Astrocyte of the cerebellum (primary cell): ENCODE measurements around the gene ASCC3.

Experiments used
- DNase-seq: peaks from one replicate; pipeline ENCODE4 v3.0.0-alpha.2; 2011; ENCODE audit warnings: low read depth
- H3K4me3 ChIP-seq: 2 replicates; pipeline ENCODE4 v1.5.1; 2011; ENCODE audit warnings: mild to moderate bottlenecking, low read depth, low read length, moderate library complexity
- CTCF ChIP-seq: IDR thresholded peaks from 2 replicates; pipeline ENCODE4 v1.5.1; 2012; ENCODE audit warnings: low read length, low read depth, moderate library complexity, mild to moderate bottlenecking; ENCODE audit errors: missing control alignments
- in situ Hi-C: cut with HindIII; loops from 2 replicates; pipeline ENCODE4 v1.10.0; 2017; ENCODE audit warnings: low sequenced_read_pairs

The ASCC3 gene

GRCh38 chr6:100701728-100702127 is 179.4 kb downstream of the ASCC3 start:
- in situ Hi-C loops: no loop called here
- H3K4me3 ChIP-seq: no peak overlapping the region
- no peak for DNase-seq
- TF ChIP-seq CTCF: no peak

- DNase-seq: no peak
- in situ Hi-C loops: no loop called here
- no peak for TF ChIP-seq CTCF
- H3K4me3 ChIP-seq: no peak overlapping the region
These were observed 181.1 kb downstream of the ASCC3 start for GRCh38 chr6:100700009-100700408.

- no peak overlapping the region for H3K4me3 ChIP-seq
- DNase-seq: no peak
- TF ChIP-seq CTCF: no peak
- in situ Hi-C loops: no loop called here
These were observed 185.7 kb downstream of the ASCC3 start for GRCh38 chr6:100695445-100695844.

GRCh38 chr6:100693249-100693927 is 187.7 kb downstream of the ASCC3 start:
- in situ Hi-C loops: no loop called here

GRCh38 chr6:100691972-100692371 is 189.2 kb downstream of the ASCC3 start:
- no peak for DNase-seq
- no peak overlapping the region for H3K4me3 ChIP-seq
- in situ Hi-C loops: no loop called here
- TF ChIP-seq CTCF: no peak

More at GRCh38 chr6:100693249-100693927, 187.7 kb downstream of the ASCC3 start:
- DNase-seq: no peak
- no peak for TF ChIP-seq CTCF
- no peak overlapping the region for H3K4me3 ChIP-seq

GRCh38 chr6:100686216-100686615 is 194.9 kb downstream of the ASCC3 start:
- in situ Hi-C loops: no loop called here
- no peak for TF ChIP-seq CTCF
- no peak overlapping the region for H3K4me3 ChIP-seq
- DNase-seq: no peak
